GM23248 (cell line): ENCODE results near the gene CDHR3.

ENCODE experiments used
- EZH2 ChIP-seq: fragments of 200-600 bp; sonication (generic); IDR thresholded peaks from 2 replicates; pipeline ENCODE4 v1.6.1; 2018; ENCODE audit warnings: antibody characterized with exemption, mild to moderate bottlenecking; ENCODE audit not compliant: insufficient read depth, poor library complexity, severe bottlenecking
- EZH2phosphoT487 ChIP-seq: fragments of 200-600 bp; sonication (generic); IDR thresholded peaks from 2 replicates; pipeline ENCODE4 v1.6.1; 2018; ENCODE audit warnings: antibody characterized with exemption, moderate library complexity, mild to moderate bottlenecking, low read depth; ENCODE audit not compliant: insufficient read depth

- no peak for TF ChIP-seq EZH2
- no peak for TF ChIP-seq EZH2phosphoT487
Observed at GRCh38 chr7:106038289-106038688, 75.2 kb downstream of the CDHR3 start.
